Measurements from ENCODE around the gene FMNL1.

The FMNL1 gene

DNA sequence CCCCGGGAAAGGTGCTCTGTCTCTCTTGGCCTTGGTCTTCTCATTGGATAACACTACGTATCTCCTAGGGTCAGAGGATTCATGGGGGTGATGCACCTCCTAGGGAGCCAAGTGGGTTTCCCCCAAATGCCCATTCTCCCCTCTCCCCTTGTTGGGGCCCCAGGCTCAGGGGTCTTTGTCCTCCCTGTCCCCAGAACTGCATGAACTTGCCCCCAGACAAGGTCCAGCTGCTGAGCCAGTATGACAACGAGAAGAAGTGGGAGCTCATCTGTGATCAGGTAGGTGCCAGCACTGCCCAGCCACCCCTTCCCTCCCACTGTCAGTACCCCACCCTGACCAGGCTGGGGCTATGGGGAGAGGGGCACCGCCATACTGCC, 8.7 kb downstream of the FMNL1 start:
- no peak for TF ChIP-seq POLR2AphosphoS5 (IDR thresholded peaks at IDR 0.05; ENCODE audit: low read depth, low read length)
- no peak for TF ChIP-seq TAF1 (IDR thresholded peaks at IDR 0.05; ENCODE audit: borderline replicate concordance, low read depth, low read length)
- TF ChIP-seq POLR2A (IDR thresholded peaks at IDR 0.05; ENCODE audit: low read depth, low read length) = no peak
- FAIRE-seq (no peak), DNase-seq (ENCODE audit: insufficient read length) (no peak)

GRCh38 chr17:45230787-45231480, 9.2 kb downstream of the FMNL1 start:
- TF ChIP-seq POLR2AphosphoS5 (IDR thresholded peaks at IDR 0.05; ENCODE audit: low read depth, low read length) = no peak
- TF ChIP-seq TAF1 (IDR thresholded peaks at IDR 0.05; ENCODE audit: borderline replicate concordance, low read depth, low read length) = no peak
- no peak for TF ChIP-seq POLR2A (IDR thresholded peaks at IDR 0.05; ENCODE audit: low read depth, low read length)
- no peak for DNase-seq (ENCODE audit: insufficient read length)
- no peak for FAIRE-seq

DNA sequence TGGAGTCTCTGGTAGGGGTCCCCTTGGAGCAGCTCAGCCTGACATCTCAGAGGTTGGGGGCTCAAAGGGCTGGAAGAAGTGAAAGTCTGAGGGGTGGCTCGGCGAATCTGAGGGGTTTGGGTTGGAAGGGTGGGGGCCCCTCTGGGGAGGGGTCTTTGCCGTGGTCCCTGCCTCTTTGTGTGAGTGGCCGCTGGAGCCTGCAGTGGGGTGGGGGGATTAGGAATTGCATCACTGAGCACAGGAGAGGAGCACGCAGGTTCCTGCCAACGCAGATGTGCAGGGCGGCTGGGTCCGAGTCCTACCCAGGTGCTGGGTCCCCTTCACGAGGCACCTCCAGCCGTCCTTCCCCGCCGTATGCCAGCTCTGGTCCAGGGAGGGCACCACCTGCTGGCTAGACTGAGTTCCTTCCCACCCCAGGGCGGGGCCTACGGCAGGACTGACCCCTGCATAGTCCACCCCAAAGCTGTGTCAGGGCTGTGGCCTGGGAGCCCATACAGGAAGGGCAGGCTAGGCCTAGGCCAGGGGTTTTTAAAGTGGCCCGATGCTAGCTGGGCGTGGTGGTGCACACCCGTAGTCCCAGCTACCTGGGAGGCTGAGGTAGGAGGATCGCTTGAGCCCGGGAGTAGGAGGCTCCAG, 9.9 kb downstream of the FMNL1 start:
- no peak for DNase-seq (ENCODE audit: insufficient read length)
- FAIRE-seq = no peak
- no peak for TF ChIP-seq POLR2AphosphoS5 (IDR thresholded peaks at IDR 0.05; ENCODE audit: low read depth, low read length)
- no peak for TF ChIP-seq POLR2A (IDR thresholded peaks at IDR 0.05; ENCODE audit: low read depth, low read length)
- TF ChIP-seq TAF1 (IDR thresholded peaks at IDR 0.05; ENCODE audit: borderline replicate concordance, low read depth, low read length) = no peak

GRCh38 chr17:45232514-45233422, 11.1 kb downstream of the FMNL1 start:
- TF ChIP-seq TAF1 (IDR thresholded peaks at IDR 0.05; ENCODE audit: borderline replicate concordance, low read depth, low read length) (no peak), POLR2A (IDR thresholded peaks at IDR 0.05; ENCODE audit: low read depth, low read length) (no peak), POLR2AphosphoS5 (IDR thresholded peaks at IDR 0.05; ENCODE audit: low read depth, low read length) (no peak)
- FAIRE-seq (no peak), DNase-seq (ENCODE audit: insufficient read length) (no peak)

GRCh38 chr17:45233423-45233924, 11.8 kb downstream of the FMNL1 start:
- FAIRE-seq = no peak
- DNase-seq (ENCODE audit: insufficient read length) = no peak
- TF ChIP-seq TAF1 (IDR thresholded peaks at IDR 0.05; ENCODE audit: borderline replicate concordance, low read depth, low read length) (no peak), POLR2A (IDR thresholded peaks at IDR 0.05; ENCODE audit: low read depth, low read length) (no peak), POLR2AphosphoS5 (IDR thresholded peaks at IDR 0.05; ENCODE audit: low read depth, low read length) (no peak)

DNA sequence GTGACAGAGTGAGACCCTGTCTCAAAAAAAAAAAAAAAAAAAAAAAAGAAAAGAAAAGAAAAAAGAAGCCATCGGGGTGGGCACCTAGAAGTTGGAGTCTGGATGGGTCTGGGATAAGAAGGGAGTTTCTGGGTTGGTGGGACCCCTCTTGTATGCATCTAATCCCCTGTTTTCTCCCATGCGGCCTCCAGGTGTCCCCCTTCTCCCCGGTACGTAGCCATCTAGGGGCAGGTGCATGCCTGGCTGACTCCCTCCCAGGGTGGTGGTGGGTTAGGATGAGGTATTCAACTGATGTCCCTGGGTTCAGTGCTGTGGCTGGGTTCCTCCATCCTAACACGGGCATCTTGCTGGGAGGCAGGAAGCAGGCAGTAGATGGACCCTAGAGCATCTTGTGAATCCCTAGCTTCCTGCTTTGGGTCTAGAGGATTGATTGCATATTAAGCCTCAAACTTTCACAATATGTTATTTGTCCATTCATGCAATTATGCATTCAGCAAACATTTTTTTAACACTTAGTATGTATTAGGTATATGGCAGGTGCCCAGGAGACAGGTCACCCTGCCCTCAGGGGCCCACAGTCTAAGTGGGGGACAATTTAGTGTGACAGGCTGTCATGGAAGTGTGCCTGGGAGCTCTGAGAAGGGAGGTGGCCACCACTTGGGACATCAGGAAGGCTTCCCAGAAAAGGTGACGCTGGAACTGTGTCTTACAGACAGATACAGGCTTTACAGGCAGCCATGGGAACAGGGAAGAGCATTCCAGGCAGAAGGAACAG, 13.1 kb downstream of the FMNL1 start:
- FAIRE-seq = peak; percentile 82

GRCh38 chr17:45235416-45236281, 14.0 kb downstream of the FMNL1 start:
- peak; percentile 93 for FAIRE-seq
- no peak for TF ChIP-seq POLR2A (IDR thresholded peaks at IDR 0.05; ENCODE audit: low read depth, low read length)
- DNase-seq (ENCODE audit: insufficient read length) = peak; percentile 72

More for the DNA sequence above, 13.1 kb downstream of the FMNL1 start:
- TF ChIP-seq TAF1 (IDR thresholded peaks at IDR 0.05; ENCODE audit: borderline replicate concordance, low read depth, low read length) = no peak
- no peak for DNase-seq (ENCODE audit: insufficient read length)

GRCh38 chr17:45236282-45236606, 14.6 kb downstream of the FMNL1 start:
- no peak for TF ChIP-seq POLR2AphosphoS5 (IDR thresholded peaks at IDR 0.05; ENCODE audit: low read depth, low read length)
- TF ChIP-seq TAF1 (IDR thresholded peaks at IDR 0.05; ENCODE audit: borderline replicate concordance, low read depth, low read length) = no peak
- no peak for TF ChIP-seq POLR2A (IDR thresholded peaks at IDR 0.05; ENCODE audit: low read depth, low read length)
- no peak for FAIRE-seq
- no peak for DNase-seq (ENCODE audit: insufficient read length)

- TF ChIP-seq POLR2A (IDR thresholded peaks at IDR 0.05; ENCODE audit: low read depth, low read length) (no peak), TAF1 (IDR thresholded peaks at IDR 0.05; ENCODE audit: borderline replicate concordance, low read depth, low read length) (no peak), POLR2AphosphoS5 (IDR thresholded peaks at IDR 0.05; ENCODE audit: low read depth, low read length) (no peak)
- DNase-seq (ENCODE audit: insufficient read length) (no peak), FAIRE-seq (no peak)
These were observed 16.0 kb downstream of the FMNL1 start for GRCh38 chr17:45237686-45238085.

DNA sequence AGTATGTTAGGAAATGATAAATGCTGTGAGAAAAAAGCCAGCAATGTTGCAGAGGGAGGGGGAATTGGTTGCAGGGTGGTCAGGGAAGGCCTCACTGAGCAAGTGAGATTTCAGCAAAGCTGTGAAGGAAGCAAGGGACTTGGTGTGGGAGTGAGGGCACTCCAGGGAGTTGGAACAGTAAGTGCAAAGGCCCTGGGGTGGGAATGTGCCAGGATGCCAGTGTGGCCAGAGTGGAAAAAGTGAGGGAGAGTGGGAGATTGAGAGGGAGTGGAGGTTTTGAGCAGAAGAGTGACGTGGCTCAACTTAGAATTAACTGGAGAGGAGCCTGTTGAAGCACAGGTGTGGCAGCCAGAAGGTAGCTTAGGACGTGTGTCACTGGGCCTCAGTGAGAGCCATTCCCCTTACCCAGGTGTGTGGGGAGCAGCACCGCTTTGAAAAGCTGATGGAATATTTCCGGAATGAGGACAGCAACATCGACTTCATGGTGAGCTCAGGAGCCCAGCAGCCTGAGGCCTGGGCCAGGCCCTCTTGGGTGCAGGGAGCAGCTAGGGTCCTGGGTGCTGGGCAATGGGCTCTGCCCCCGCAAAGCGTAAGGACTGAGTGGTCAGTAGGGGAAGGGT, 16.6 kb downstream of the FMNL1 start:
- TF ChIP-seq POLR2A (IDR thresholded peaks at IDR 0.05; ENCODE audit: low read depth, low read length) = 0 out of 2 replicates have a peak, but pooled peaks have one; percentile 14
- no peak for TF ChIP-seq TAF1 (IDR thresholded peaks at IDR 0.05; ENCODE audit: borderline replicate concordance, low read depth, low read length)
- TF ChIP-seq POLR2AphosphoS5 (IDR thresholded peaks at IDR 0.05; ENCODE audit: low read depth, low read length) = no peak
- DNase-seq (ENCODE audit: insufficient read length) (no peak), FAIRE-seq (no peak)
